Keratinocyte (primary cell): Measurements from ENCODE around the gene TTC23L. TPM values are rescaled to one million over a fixed set of nuclear protein-coding genes. Genes with fewer than 3 reads are reported as not detected.

Source experiments
- DNase-seq: peaks from one replicate; pipeline ENCODE4 v3.0.0-alpha.2; 2011; ENCODE audit warnings: low read depth, missing footprints, low spot score
- FAIRE-seq: peaks from 2 replicates; lab custom pipeline; 2011; peaks lifted over from hg19 to GRCh38; lab: Jason Lieb, UNC
- H2AFZ ChIP-seq: 2 replicates; pipeline ENCODE4 v1.6.0; 2012; ENCODE audit warnings: low read length, control low read depth, inconsistent platforms; ENCODE audit not compliant: control insufficient read depth
- H3K27ac ChIP-seq: 2 replicates; pipeline ENCODE4 v1.5.1; 2011; ENCODE audit warnings: low read length; ENCODE audit not compliant: control insufficient read depth, insufficient read depth
- H3K27me3 ChIP-seq: 3 replicates; pipeline ENCODE4 v1.6.0; 2011; ENCODE audit warnings: low read length; ENCODE audit not compliant: control insufficient read depth, insufficient read depth; ENCODE audit errors: extremely low read depth
- H3K36me3 ChIP-seq, 2 experiments: 2 replicates in 1 of 2; 3 replicates in 1 of 2; pipeline ENCODE4 v1.5.1; 2011; ENCODE audit warnings: low read length in 2 of 2, mild to moderate bottlenecking in 1 of 2; ENCODE audit not compliant: control insufficient read depth in 2 of 2, insufficient read depth in 2 of 2; ENCODE audit errors: extremely low read depth in 1 of 2
- H3K4me1 ChIP-seq: 3 replicates; pipeline ENCODE4 v1.5.1; 2011; ENCODE audit warnings: low read length; ENCODE audit not compliant: control insufficient read depth, insufficient read depth; ENCODE audit errors: extremely low read depth
- H3K4me2 ChIP-seq: 3 replicates; pipeline ENCODE4 v1.6.0; 2011; ENCODE audit warnings: low read depth, low read length; ENCODE audit not compliant: control insufficient read depth, insufficient read depth; ENCODE audit errors: extremely low read depth
- H3K4me3 ChIP-seq, 3 experiments: fragments of 200-600 bp in 1 of 3; sonication (generic) in 1 of 3; 2 replicates in 2 of 3; 3 replicates in 1 of 3; pipeline ENCODE4 v1.5.1; 2011 to 2016; ENCODE audit warnings: low read length in 3 of 3, mild to moderate bottlenecking in 3 of 3, control low read depth in 2 of 3, inconsistent platforms in 1 of 3, low read depth in 1 of 3, mixed read lengths in 1 of 3, mixed run types in 1 of 3, moderate library complexity in 1 of 3; ENCODE audit not compliant: control insufficient read depth in 2 of 3, insufficient read depth in 2 of 3; ENCODE audit errors: extremely low read depth in 1 of 3
- H3K79me2 ChIP-seq: 2 replicates; pipeline ENCODE4 v1.6.0; 2012; ENCODE audit warnings: low read length; ENCODE audit not compliant: control insufficient read depth, insufficient read depth
- H3K9ac ChIP-seq: 3 replicates; pipeline ENCODE4 v1.6.0; 2011; ENCODE audit warnings: low read length; ENCODE audit not compliant: control insufficient read depth, insufficient read depth; ENCODE audit errors: extremely low read depth
- H3K9me1 ChIP-seq: 3 replicates; pipeline ENCODE4 v1.6.0; 2011; ENCODE audit warnings: low read length; ENCODE audit not compliant: control insufficient read depth, insufficient read depth; ENCODE audit errors: extremely low read depth
- H3K9me3 ChIP-seq: 2 replicates; pipeline ENCODE4 v1.5.1; 2012; ENCODE audit warnings: low read depth, low read length; ENCODE audit not compliant: control insufficient read depth
- H4K20me1 ChIP-seq: 3 replicates; pipeline ENCODE4 v1.6.0; 2011; ENCODE audit warnings: low read length; ENCODE audit not compliant: control insufficient read depth, insufficient read depth; ENCODE audit errors: extremely low read depth
- EZH2 ChIP-seq: IDR thresholded peaks from one replicate; pipeline ENCODE4 v1.6.1; 2012; ENCODE audit warnings: inconsistent platforms, mild to moderate bottlenecking, low read length, moderate library complexity
- dilution Hi-C: fragments of 300-500 bp; cut with MboI; formaldehyde crosslinking; loops from one replicate; pipeline ENCODE4 v1.7.0; 2020; ENCODE audit warnings: low sequenced_read_pairs; ENCODE audit not compliant: extremely low pct_ligation_motif_present
- polyA plus RNA-seq, 5 experiments: library from polyadenylated mRNA; depleted of rRNA in 3 of 5; stranded (reverse) in 3 of 5; stranded (forward) in 1 of 5; unstranded in 1 of 5; fragments of >200 nt; gene quantifications; 1 replicate in 1 of 5; 2 replicates in 3 of 5; 3 replicates in 1 of 5; pipeline versions ENCODE4 v1.2.1 to v1.2.3, GENCODE V29; 2011 to 2012; ENCODE audit warnings: missing spikeins in 2 of 5, low read depth in 1 of 5, low replicate concordance in 1 of 5
- TF ChIP-seq, protein P1 (sequence below), 3 experiments: IDR thresholded peaks in 1 of 3; conservative IDR thresholded peaks in 1 of 3; optimal IDR thresholded peaks in 1 of 3; 2 replicates in 2 of 3; 3 replicates in 1 of 3; pipeline versions ENCODE3 to v1.5.1; 2011; ENCODE audit warnings: low read length in 3 of 3, mild to moderate bottlenecking in 3 of 3, moderate library complexity in 2 of 3, control low read depth in 1 of 3, inconsistent platforms in 1 of 3; ENCODE audit not compliant: insufficient read depth in 2 of 3; ENCODE audit errors: extremely low read depth in 1 of 3

TTC23L gene
- polyA plus RNA-seq, 1 donor (not counting 4 experiments of a cell fraction or from before 2014, with no cell fraction given), result 0.12 TPM

- H3K9ac ChIP-seq, result no peak overlapping the region
- no peaks in the 10 kb centered on the region for H4K20me1 ChIP-seq
- dilution Hi-C loops, result no loop called here
- DNase-seq, result no peak
- no peak overlapping the region for H2AFZ ChIP-seq
- H3K4me3 ChIP-seq, result no peak overlapping the region
- no peak for FAIRE-seq
- H3K36me3 ChIP-seq, result peaks cover 4 to 12% of the 10 kb centered on the region in 2 experiments
- no peaks in the 10 kb centered on the region for H3K9me3 ChIP-seq
- H3K79me2 ChIP-seq, result no peaks in the 10 kb centered on the region
- H3K27ac ChIP-seq, result no peak overlapping the region
- no peaks in the 10 kb centered on the region for H3K27me3 ChIP-seq
- no peaks in the 10 kb centered on the region for H3K4me1 ChIP-seq
- H3K9me1 ChIP-seq, result no peaks in the 10 kb centered on the region
- TF ChIP-seq, protein P1, sequence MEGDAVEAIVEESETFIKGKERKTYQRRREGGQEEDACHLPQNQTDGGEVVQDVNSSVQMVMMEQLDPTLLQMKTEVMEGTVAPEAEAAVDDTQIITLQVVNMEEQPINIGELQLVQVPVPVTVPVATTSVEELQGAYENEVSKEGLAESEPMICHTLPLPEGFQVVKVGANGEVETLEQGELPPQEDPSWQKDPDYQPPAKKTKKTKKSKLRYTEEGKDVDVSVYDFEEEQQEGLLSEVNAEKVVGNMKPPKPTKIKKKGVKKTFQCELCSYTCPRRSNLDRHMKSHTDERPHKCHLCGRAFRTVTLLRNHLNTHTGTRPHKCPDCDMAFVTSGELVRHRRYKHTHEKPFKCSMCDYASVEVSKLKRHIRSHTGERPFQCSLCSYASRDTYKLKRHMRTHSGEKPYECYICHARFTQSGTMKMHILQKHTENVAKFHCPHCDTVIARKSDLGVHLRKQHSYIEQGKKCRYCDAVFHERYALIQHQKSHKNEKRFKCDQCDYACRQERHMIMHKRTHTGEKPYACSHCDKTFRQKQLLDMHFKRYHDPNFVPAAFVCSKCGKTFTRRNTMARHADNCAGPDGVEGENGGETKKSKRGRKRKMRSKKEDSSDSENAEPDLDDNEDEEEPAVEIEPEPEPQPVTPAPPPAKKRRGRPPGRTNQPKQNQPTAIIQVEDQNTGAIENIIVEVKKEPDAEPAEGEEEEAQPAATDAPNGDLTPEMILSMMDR (optimal IDR thresholded peaks at IDR 0.05 in 1 of 3, IDR thresholded peaks at IDR 0.05 in 1 of 3, conservative IDR thresholded peaks at IDR 0.05 in 1 of 3; ENCODE audit: extremely low read depth in 1 of 3, insufficient read depth in 2 of 3, low read length in 3 of 3), result no peak
- no peak for TF ChIP-seq EZH2
- no peak overlapping the region for H3K4me2 ChIP-seq
These were observed 18.4 kb upstream of the TTC23L start for GRCh38 chr5:34820593-34820992.

DNA sequence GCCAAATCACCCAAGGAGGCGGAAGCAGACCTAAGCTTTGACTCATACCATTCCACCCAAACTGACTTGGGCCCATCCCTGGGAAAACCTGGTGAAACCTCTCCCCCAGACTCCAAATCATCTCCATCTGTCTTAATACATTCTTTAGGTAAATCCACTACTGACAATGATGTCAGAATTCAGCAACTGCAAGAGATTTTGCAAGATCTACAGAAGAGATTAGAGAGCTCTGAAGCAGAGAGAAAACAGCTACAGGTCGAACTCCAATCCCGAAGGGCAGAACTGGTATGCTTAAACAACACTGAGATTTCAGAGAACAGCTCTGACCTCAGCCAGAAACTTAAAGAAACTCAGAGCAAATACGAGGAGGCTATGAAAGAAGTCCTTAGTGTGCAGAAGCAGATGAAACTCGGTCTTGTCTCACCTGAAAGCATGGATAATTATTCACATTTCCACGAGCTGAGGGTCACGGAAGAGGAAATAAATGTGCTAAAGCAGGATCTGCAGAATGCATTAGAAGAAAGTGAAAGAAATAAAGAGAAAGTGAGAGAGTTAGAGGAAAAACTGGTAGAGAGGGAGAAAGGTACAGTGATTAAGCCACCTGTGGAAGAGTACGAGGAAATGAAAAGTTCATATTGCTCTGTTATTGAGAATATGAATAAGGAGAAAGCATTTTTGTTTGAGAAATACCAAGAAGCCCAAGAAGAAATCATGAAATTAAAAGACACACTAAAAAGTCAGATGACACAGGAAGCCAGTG is 15.8 kb upstream of the TTC23L start:
- no peak overlapping the region for H3K4me2 ChIP-seq
- peaks cover 15 to 24% of the 10 kb centered on the region in 2 experiments for H3K36me3 ChIP-seq
- TF ChIP-seq, protein P1 (optimal IDR thresholded peaks at IDR 0.05 in 1 of 3, IDR thresholded peaks at IDR 0.05 in 1 of 3, conservative IDR thresholded peaks at IDR 0.05 in 1 of 3; ENCODE audit: extremely low read depth in 1 of 3, insufficient read depth in 2 of 3, low read length in 3 of 3), result no peak
- no peak for TF ChIP-seq EZH2
- FAIRE-seq (no peak), DNase-seq (no peak)
- H3K27me3 ChIP-seq, result no peaks in the 10 kb centered on the region
- no peak overlapping the region for H2AFZ ChIP-seq
- H3K9ac ChIP-seq, result no peak overlapping the region
- H3K4me3 ChIP-seq, result no peak overlapping the region
- H4K20me1 ChIP-seq, result no peaks in the 10 kb centered on the region
- H3K9me3 ChIP-seq, result no peaks in the 10 kb centered on the region
- H3K27ac ChIP-seq, result no peak overlapping the region
- H3K79me2 ChIP-seq, result no peaks in the 10 kb centered on the region
- no peaks in the 10 kb centered on the region for H3K9me1 ChIP-seq
- no peaks in the 10 kb centered on the region for H3K4me1 ChIP-seq
- dilution Hi-C loops, result no loop called here
